ENCODE measurements around the gene CCNY.

- no peak for TF ChIP-seq TAF1 (IDR thresholded peaks at IDR 0.05; ENCODE audit: borderline replicate concordance, insufficient read depth, low read length)
- no peak for TF ChIP-seq REST (IDR thresholded peaks at IDR 0.05; ENCODE audit: insufficient read depth in 1 of 2, low read depth in 2 of 2, low read length in 2 of 2)
- no peak for TF ChIP-seq SIN3A (IDR thresholded peaks at IDR 0.05; ENCODE audit: borderline replicate concordance, insufficient read depth, low read length)
Measured at GRCh38 chr10:35359056-35359455, 22.7 kb downstream of the CCNY start.
